GM12891 (cell line): Measurements from ENCODE around the gene CEMIP.

Source experiments
- PAX5 ChIP-seq: IDR thresholded peaks from 2 replicates; pipeline ENCODE4 v1.6.1; 2011; ENCODE audit warnings: low read length, moderate library complexity, mild to moderate bottlenecking; ENCODE audit not compliant: insufficient read depth, severe bottlenecking
- POLR2A ChIP-seq: IDR thresholded peaks from 2 replicates; pipeline ENCODE4 v1.6.1; 2011; ENCODE audit warnings: low read depth, low read length, control low read depth
- POU2F2 ChIP-seq: IDR thresholded peaks from 2 replicates; pipeline ENCODE4 v1.6.1; 2011; ENCODE audit warnings: low read depth, mild to moderate bottlenecking, control low read depth, low read length, moderate library complexity
- TAF1 ChIP-seq: IDR thresholded peaks from 2 replicates; pipeline ENCODE4 v1.6.1; 2011; ENCODE audit warnings: low read depth, low read length, control low read depth

DNA sequence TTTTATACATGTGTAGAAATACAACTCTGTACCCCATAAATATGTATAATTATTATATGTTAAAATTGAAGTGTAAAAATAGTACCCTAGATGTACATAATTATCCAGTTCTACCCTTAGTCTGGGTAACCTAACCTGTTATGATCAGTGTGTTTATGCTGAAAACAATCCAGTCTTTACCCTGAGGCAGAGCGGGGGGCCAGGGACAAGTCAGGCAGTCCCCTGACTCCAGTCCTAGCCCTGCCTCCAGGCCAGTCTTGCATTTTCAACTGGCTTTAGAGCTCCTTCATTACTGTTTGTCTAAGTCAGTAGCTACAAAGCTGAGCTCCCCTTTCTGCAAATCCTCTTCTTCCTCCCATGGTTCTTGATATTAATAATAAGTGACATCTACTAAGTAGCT is 207.3 kb downstream of the CEMIP start:
- no peak for TF ChIP-seq PAX5
- TF ChIP-seq POU2F2, result no peak
- TF ChIP-seq POLR2A, result no peak
- no peak for TF ChIP-seq TAF1
